Activated naive CD4-positive, alpha-beta T cell treated with Interleukin-2 at 50 U/mL for 16 hours (primary cell): Measurements from ENCODE around the gene NDUFA6.
"Not testable (repeated sequence)": the region's sequence is repeated elsewhere in the genome, so short reads cannot be mapped to it uniquely, and the experiment has no call there.

Source experiments
- DNase-seq: peaks from one replicate; pipeline ENCODE4 v3.0.0-alpha.2; 2020

Gene NDUFA6

DNA sequence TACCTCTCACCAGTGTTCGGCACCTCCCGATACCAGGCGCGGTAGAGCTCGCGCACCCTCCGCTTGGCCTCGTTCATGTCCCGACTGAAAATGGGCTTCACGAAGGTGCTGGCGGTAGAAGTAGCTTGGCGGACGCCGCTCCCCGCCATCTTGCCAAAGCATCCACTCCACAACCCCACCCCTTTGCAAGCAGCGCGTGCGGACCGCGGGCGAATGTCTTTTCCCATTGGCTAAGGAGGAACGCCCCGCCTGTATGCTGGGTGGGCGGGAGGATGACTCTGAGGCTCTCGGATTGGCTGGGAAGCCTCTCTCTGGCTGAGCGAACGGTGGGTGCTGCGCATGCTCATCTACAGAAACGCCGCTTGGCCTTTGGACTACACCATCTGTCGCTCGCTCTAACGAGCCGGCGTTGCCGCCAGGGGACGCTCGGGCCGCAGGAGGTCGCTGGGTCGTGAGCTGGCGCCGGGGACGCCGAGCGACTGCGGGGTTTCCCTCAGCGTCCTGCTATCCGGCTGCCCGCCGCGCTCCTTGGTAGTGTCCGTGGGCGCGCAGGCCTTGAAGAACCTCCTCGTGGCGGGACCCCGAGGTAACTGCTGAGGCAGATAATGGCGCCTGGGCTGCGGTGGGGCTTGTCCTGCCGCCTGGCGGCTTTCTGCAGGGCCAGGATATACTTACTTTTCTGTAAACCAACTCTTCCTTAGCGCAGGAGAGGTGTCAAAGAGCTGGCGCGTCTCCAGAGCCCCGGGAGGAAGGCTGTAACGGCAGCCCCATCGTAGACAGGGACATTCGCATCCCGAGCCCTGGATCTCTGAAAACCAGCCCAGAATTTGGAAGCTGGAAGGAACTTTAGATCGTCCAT is at the start of gene NDUFA6:
Gene NDUFA6 (minus strand): TSS at position 177 of the 859 bp plus-strand sequence. CDS start 28 bp downstream, at position 149.
- peak; percentile 99 for DNase-seq

DNA sequence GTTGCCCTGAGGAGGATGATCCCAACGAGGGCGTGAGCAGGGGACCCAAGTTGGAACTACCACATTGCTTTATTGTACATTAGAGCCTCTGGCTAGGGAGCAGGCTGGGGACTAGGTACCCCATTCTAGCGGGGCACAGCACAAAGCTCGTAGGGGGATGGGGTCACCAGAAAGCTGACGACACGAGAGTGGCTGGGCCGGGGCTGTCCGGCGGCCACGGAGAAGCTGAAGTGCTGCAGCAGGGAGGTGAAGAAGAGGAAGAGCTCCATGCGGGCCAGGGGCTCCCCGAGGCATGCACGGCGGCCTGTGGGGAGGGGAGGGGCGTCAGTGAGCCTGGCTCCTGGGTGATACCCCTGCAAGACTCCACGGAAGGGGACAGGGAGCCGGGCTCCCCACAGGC is 49.6 kb upstream of the NDUFA6 start:
- not testable (repeated sequence) for DNase-seq

DNA sequence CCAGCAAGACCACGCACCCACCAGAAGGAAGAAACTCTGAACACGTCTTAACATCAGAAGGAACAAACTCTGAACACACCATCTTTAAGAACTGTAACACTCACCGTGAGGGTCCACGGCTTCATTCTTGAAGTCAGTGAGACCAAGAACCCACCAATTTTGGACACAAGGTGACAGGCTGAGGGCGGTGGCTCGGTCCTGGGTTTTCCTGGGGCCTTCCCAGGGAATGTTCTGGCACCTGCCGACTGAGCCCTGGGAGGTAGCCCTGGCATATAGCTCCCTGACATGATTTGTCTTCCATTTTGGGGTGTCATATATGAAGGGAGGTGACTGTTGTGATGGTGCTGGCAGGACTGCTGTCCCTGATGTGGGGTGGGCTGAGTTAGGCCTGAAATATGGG is 48.9 kb upstream of the NDUFA6 start:
- not testable (repeated sequence) for DNase-seq

DNA sequence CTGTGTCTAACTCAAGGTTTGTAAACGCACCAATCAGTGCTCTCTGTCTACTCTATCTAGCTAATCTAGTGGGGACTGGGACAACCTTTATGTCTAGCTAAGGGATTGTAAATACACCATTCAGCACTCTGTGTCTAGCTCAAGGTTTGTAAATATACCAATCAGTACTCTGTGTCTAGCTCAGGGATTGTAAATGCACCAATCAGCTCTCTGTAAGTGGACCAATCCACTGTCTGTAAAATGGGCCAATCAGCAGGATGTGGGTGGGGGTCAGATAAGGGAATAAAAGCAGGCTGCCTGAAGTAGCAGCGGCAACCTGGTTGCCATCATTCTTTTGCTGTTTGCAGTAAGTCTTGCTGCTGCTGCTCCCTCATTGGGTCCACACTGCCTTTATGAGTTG is 48.4 kb upstream of the NDUFA6 start:
- DNase-seq: no peak

DNA sequence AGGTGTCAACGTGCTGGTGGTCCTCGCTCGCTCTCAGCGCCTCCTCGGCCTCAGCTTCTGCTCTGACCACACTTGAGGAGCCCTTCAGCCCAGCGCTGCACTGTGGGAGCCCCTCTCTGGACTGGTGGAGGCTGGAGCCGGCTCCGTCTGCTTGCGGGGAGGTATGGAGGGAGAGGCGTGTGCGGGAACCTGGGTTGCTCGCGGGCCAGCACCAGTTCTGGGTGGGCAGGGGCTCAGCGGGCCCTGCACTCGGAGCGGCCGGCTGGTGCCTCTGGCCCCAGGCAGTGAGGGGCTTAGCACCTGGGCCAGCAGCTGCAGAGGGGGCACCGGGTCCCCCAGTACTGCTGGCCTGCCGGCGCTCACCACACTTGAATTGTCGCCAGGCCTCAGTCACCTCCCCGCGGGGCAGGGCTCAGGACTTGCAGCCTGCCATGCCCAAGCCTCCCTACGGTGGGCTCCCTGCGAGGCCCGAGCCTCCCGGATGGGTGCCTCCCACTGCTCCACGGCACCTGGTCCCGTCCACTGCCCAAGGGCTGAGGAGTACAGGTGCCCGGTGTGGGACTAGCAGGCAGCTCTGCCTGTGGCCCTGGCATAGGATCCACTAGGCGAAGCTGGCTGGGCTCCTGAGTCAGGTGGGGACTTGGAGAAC is 47.7 kb upstream of the NDUFA6 start:
- no peak for DNase-seq

DNA sequence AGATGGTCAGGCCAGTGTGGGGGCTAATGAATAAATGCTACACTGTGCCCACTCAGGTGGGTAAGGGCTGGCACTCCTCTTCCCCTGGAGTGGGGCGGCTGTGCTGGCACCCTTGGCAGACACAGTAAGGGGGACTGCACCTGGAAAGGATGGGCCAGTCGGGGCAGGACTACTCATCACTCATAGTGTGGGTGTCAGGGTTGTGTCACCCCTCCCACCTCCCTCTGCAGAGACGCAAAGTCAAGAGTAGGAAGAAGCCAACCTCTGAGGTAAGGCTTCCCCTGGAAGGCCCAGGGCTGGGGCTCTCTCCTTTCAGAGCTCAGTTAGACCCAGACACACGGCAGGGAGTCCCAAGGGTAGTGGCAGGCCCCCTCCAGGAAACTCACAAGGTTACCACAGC is 45.1 kb upstream of the NDUFA6 start:
- DNase-seq: not testable (repeated sequence)

DNA sequence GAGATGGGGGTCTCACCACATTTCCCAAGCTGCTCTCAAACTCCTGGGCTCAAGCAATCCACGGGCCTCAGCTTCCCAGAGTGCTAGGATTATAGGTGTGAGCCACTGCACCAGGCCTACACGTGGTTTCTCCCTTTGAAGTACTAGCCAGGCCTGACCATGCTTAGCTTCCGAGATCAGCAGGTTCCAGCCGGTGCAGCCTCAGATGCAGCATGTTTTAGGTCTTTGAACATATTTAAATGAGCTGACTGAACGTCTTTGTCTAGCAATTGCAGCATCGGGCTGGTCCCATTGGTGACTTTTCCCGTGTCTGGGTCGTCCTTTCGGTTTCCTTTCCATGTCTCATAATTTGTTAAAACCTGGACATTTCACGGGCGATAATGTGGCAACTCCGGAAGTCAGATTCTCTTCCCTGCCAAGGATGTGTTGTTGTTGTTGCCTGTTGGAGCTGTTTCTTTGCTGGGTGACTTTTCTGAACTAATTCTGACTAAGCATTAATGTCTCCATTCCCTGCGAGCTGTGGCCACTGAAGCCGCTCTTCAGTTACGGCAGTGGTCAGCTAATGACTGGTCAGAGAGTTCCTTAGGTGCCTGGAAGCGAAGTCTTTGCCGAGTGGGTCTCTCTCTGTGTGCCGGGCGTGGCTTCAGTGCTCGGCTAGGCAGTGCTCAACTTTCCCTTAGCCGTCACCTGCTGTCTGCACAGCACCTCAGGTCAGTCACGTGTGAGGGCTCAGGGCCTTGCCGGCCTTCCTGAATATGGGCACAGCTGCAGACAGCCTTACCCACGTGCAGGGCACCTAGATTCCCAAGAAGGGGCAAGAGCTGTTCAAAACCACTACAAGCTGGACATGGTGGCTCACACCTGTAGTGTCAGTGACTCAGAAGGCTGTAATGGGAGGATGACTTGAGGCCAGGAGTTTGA is 43.8 kb upstream of the NDUFA6 start:
- DNase-seq: no peak

DNA sequence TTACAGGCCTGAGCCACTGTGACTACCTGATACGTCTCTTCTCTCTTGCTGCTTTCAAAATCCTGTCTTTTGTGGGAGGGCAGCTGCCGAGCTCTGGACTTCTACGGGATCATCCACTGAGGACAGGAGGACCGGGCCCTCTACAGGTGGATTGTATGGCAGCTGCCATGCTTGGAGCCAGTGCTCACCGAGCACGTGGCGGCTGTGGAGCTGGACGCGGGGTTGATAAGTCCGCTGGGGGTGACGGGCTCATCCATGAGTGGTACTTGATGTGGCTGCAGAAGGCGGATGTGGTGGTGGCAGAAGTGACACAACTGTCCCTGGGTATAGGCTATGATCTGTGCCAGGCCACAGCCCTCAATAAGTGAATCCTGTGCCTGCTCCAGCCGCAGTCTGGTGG is 41.9 kb upstream of the NDUFA6 start:
- no peak for DNase-seq

DNA sequence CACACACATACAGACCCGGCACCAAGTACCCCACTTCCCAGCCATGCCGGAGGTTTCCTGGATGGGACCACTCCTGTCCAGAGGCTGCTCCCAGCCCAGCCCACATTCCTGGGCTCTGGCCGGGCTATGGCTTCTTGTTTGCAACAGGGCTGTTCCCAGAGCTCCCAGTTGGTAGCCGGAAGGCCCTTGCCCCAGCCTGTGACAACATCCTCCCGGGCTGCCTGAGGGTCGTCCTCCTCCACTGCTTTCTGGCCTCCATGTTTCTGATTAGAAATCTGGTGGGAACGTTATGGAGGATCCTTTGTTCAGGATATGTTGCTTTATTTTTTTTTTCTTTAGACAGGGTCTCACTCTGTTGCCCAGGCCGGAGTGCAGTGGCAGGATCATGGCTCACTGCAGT is 41.0 kb upstream of the NDUFA6 start:
- no peak for DNase-seq

DNA sequence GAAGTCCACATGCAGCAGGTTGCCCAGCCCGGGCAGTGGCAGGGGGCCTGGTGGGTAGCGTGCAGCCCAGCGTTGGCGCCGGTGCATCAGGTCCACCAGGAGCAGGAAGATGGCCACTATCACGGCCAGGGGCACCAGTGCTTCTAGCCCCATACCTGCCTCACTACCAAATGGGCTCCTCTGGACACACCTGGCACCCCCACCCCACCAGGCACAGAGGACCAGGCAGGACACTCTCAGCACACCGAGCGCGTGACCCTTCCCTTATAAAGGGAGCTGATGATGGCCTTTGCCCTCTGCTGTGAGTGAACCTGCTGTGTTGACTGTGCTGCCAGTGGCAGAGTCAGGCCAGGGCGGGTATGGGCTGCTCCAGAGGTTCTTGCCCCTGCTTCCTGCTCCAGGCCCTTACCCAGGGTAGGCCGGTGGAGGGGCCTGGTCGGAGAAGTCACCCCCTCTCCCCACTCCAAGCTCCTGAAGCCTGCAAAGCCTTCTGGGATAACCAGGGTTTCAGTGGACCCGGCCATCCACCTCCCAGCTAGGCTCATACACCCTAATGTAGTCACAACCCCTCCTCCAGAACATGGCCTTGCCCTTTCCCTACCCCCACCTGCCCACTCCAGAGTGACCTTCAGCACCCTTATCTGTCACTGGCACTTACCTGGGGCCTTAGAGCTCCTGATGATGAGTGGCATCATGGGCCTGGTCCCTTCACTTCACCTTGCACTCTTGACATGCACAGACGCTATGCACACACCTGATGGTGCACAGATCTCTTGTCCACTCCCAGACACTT is 40.3 kb upstream of the NDUFA6 start, which contains the start of gene CYP2D6:
Gene CYP2D6 (minus strand): TSS at position 172 of the 793 bp plus-strand sequence. CDS start 19 bp downstream, at position 153.
- DNase-seq: not testable (repeated sequence)

DNA sequence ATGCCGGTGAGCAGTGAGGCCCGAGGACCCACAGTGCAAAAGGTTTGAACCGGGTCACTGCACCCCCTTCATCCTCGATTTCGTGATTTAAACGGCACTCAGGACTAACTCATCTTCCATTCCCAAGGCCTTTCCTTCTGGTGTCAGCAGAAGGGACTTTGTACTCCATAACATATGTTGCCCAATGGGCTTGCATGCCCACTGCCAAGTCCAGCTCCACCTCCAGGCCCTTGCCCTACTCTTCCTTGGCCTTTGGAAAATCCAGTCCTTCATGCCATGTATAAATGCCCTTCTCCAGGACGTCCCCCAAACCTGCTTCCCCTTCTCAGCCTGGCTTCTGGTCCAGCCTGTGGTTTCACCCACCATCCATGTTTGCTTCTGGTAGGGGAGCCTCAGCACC is 39.6 kb upstream of the NDUFA6 start:
- not testable (repeated sequence) for DNase-seq

DNA sequence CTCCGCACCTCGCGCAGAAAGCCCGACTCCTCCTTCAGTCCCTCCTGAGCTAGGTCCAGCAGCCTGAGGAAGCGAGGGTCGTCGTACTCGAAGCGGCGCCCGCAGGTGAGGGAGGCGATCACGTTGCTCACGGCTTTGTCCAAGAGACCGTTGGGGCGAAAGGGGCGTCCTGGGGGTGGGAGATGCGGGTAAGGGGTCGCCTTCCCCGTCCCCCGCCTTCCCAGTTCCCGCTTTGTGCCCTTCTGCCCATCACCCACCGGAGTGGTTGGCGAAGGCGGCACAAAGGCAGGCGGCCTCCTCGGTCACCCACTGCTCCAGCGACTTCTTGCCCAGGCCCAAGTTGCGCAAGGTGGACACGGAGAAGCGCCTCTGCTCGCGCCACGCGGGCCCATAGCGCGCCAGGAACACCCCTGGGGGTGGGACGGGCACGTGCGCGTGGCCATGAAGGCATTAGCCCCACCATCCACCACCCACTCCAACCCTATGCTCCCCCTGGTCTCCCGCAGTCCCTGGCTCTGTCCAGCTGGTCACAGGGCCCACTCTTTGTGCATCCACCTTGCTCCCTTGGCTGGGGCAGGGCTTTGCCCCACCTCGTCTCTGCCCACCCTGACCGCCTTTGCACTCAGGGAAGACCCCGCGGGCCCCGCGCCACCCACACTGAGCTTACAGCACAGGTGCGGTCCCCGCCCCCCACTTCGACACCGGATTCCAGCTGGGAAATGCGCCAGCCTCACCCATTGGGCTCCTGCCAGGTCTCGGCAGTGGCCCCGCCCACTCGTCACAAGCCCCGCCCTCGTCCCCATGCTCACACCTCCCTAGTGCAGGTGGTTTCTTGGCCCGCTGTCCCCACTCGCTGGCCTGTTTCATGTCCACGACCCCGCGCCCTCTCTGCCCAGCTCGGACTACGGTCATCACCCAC is 38.5 kb upstream of the NDUFA6 start:
- not testable (repeated sequence) for DNase-seq

DNA sequence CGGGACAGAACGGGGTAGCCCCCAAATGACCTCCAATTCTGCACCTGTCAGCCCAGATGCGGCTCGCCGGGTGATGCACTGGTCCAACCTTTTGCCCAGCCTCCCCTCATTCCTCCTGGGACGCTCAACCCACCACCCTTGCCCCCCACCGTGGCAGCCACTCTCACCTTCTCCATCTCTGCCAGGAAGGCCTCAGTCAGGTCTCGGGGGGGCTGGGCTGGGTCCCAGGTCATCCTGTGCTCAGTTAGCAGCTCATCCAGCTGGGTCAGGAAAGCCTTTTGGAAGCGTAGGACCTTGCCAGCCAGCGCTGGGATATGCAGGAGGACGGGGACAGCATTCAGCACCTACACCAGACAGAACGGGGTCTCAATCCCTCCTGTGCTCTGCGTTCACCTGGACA is 37.4 kb upstream of the NDUFA6 start:
- not testable (repeated sequence) for DNase-seq

DNA sequence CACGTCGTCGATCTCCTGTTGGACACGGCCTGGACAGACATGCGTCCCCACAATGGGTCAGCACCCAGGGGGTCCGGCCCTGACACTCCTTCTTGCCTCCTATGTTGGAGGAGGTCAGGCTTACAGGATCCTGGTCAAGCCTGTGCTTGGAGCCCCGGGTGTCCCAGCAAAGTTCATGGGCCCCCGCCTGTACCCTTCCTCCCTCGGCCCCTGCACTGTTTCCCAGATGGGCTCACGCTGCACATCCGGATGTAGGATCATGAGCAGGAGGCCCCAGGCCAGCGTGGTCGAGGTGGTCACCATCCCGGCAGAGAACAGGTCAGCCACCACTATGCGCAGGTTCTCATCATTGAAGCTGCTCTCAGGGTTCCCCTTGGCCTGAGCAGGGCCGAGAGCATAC is 37.0 kb upstream of the NDUFA6 start:
- DNase-seq: no peak

DNA sequence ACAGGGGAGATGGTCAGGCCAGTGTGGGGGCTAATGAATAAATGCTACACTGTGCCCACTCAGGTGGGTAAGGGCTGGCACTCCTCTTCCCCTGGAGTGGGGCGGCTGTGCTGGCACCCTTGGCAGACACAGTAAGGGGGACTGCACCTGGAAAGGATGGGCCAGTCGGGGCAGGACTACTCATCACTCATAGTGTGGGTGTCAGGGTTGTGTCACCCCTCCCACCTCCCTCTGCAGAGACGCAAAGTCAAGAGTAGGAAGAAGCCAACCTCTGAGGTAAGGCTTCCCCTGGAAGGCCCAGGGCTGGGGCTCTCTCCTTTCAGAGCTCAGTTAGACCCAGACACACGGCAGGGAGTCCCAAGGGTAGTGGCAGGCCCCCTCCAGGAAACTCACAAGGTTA is 33.0 kb upstream of the NDUFA6 start:
- not testable (repeated sequence) for DNase-seq

DNA sequence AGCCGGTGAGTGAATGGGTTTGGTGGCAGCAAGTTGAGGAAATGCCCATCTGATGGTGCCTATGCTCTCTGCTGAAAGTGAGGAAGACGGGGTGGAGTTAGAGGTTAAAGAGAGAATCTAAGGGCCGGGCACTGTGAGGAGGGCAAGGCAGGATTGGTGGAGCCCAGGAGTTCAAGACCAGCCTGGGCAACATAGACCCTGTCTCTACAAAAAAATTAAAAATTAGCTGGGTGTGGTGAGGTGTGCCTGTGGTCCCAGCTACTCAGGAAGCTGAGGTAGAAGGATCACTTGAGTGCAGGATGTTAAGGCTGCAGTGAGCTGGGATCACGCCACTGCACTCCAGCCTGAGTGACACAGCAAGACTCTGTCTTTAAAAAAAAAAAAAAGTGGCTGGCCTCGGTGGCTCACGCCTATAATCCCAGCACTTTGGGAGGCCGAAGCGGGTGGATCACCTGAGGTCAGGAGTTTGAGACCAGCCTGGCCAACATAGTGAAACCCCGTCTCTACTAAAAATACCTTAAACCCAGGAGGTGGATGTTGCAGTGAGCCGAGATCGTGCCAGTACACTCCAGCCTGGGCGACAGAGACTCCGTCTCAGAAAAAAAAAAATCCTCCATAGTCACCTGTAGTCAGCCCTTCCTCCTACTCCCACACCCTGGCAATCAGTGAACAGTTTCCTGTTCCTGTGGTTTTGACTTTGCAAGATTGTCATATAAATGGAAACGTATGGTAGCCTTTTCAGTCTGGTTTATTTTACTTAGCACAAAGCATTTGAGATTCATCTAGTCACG is 29.9 kb upstream of the NDUFA6 start:
- peak; percentile 53 for DNase-seq

DNA sequence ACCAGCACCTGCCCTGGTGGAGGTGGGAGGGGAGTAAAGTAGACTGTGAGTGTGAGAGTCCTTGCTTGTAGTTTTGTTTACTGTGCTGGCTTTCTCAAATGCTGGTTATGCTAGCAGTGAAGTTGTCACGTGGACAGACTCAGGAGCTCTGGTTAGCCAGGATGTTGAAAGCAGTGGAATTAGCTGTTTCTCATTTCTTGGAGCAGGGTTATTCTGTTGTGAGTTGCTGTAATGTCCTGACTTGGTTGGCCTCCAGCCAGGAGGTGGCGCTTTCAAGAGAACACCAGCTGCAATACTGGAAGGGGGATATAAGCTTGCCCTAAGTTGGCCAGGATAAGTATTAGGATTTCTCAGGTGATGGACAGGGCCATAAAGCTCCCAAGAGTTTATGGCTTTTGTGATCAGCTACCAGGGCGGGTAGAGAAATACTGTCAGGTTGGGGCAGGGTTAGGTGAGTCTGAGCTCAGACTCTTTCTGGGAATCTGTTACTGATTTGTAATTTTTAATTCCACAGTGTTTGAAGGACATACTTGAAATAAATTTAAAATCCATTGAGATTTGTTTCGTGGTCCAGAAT is 26.4 kb upstream of the NDUFA6 start:
- DNase-seq: no peak

DNA sequence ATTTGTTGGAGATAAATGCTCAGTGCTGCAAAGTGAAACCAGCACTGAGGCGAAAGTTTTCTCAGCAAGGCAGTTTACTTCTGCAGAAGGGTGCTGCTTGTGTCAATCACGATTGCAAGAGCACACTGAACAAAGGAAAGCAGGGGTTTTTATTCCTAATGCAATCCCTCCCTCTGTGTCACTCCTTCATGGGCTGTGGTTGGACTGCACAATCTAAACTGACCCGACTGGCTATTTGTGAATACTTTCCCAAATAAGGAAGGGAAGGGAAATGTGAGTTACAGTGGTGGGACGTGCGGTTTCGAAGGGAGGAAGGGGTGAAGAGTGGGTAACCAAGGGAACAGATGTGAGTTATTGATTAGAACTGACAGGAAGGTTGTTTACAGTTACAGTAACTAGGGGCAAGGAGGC is 24.9 kb upstream of the NDUFA6 start:
- not testable (repeated sequence) for DNase-seq

DNA sequence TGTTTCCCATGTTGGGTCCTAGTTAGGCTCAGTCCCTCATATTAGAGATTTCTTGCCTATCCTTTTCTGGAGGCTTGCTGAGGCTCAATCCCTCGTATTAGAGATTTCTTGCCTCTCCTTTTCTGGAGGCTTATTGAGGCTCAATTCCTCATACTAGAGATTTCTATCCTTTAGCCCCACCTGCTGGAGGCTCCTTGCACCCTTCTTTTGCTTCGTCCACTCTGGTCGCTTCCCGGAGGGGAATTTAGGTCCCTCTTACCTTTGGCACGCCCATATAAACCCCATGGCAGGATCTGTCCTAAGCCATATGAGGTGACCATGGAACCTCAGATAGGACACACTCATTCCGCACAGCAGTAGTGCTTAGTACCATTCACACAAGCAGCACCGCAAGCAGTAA is 24.1 kb upstream of the NDUFA6 start:
- no peak for DNase-seq

DNA sequence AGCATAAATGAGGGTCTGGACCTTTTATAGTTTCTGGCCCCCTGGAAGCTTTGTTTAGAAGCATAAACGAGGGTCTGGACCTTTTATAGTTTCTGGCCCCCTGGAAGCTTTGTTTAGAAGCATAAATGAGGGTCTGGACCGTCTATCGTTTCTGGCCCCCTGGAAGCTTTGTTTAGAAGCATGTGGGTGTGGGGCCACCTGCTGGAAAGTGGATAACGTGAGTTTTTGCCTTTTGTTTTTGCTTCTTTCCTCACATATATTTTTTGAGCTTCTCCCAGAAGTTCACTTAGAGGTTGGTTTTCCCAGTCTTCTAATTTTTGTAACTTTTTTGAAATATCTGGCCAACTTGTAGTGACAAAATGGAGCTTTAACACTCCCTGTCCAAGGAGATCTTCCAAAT is 22.2 kb upstream of the NDUFA6 start:
- DNase-seq: not testable (repeated sequence)
